H1 (cell line): Measurements from ENCODE around the gene ELMO3. TPM values are rescaled to one million over a fixed set of nuclear protein-coding genes. Genes with fewer than 3 reads are reported as not detected.

Experiments
- CTCF ChIA-PET: fragments of 300-600 bp; sonication (Branson Sonifier 250); formaldehyde crosslinking; loops from one replicate; lab custom pipeline; 2021; ENCODE audit not compliant: partially characterized antibody; lab: Charles Lee
- POLR2A ChIA-PET: fragments of 300-600 bp; sonication (Branson Sonifier 250); formaldehyde crosslinking; loops from one replicate; lab custom pipeline; 2021; ENCODE audit warnings: inconsistent platforms; ENCODE audit not compliant: partially characterized antibody; lab: Charles Lee
- DNase-seq, 2 experiments: peaks; one replicate each; pipeline versions ENCODE4 v3.0.0 to v3.0.0-alpha.2; 2010 to 2022; ENCODE audit warnings: low spot score in 2 of 2, low read depth in 1 of 2, mixed read lengths in 1 of 2
- FAIRE-seq: peaks from 2 replicates; lab custom pipeline; 2011; peaks lifted over from hg19 to GRCh38; lab: Jason Lieb, UNC
- H2AFZ ChIP-seq: 2 replicates; pipeline ENCODE4 v1.8.1; 2012; ENCODE audit warnings: low read length, inconsistent platforms
- H2AK5ac ChIP-seq: 2 replicates; pipeline ENCODE4 v1.6.1; 2013; ENCODE audit warnings: low read depth, low read length
- H2BK120ac ChIP-seq: replicated peaks from 2 replicates; pipeline ENCODE3; 2013; ENCODE audit warnings: low read depth, low read length, inconsistent platforms
- H2BK12ac ChIP-seq: 2 replicates; pipeline ENCODE4 v1.6.1; 2013; ENCODE audit warnings: low read depth, low read length
- H2BK15ac ChIP-seq: 2 replicates; pipeline ENCODE4 v1.6.1; 2013; ENCODE audit warnings: low read length
- H2BK20ac ChIP-seq: 2 replicates; pipeline ENCODE4 v1.6.1; 2013; ENCODE audit warnings: low read length
- H2BK5ac ChIP-seq: 2 replicates; pipeline ENCODE4 v1.6.1; 2013; ENCODE audit warnings: low read depth, low read length
- H3K14ac ChIP-seq: 2 replicates; pipeline ENCODE4 v1.6.1; 2013; ENCODE audit warnings: inconsistent platforms; ENCODE audit not compliant: insufficient read length
- H3K18ac ChIP-seq: 2 replicates; pipeline ENCODE4 v1.6.1; 2013; ENCODE audit warnings: low read length; ENCODE audit errors: extremely low read depth
- H3K23ac ChIP-seq: 2 replicates; pipeline ENCODE4 v1.6.1; 2013; ENCODE audit warnings: inconsistent platforms; ENCODE audit not compliant: insufficient read length
- H3K23me2 ChIP-seq: 2 replicates; pipeline ENCODE4 v1.6.1; 2013; ENCODE audit warnings: low read depth, low read length
- H3K27ac ChIP-seq: 2 replicates; pipeline ENCODE4 v1.6.1; 2011; ENCODE audit warnings: low read depth, low read length, inconsistent platforms
- H3K27me3 ChIP-seq, 4 experiments: replicated peaks in 1 of 4; 1 replicate in 1 of 4; 2 replicates in 3 of 4; pipeline versions ENCODE4 v1.6.1 to v1.8.1; 2011 to 2013; ENCODE audit warnings: low read length in 3 of 4, mild to moderate bottlenecking in 3 of 4, inconsistent platforms in 2 of 4, mixed read lengths in 2 of 4, moderate library complexity in 1 of 4; ENCODE audit not compliant: control insufficient read depth in 3 of 4, insufficient read depth in 3 of 4; ENCODE audit errors: extremely low read depth in 1 of 4
- H3K36me3 ChIP-seq, 4 experiments: 2 replicates each; pipeline versions ENCODE4 v1.6.1 to v1.8.1; 2011 to 2013; ENCODE audit warnings: mild to moderate bottlenecking in 4 of 4, low read length in 3 of 4, moderate library complexity in 2 of 4, control low read depth in 1 of 4, inconsistent platforms in 1 of 4; ENCODE audit not compliant: insufficient read depth in 4 of 4, control insufficient read depth in 2 of 4
- H3K4ac ChIP-seq: replicated peaks from 2 replicates; pipeline ENCODE3; 2013; ENCODE audit warnings: low read length, low read depth, mixed read lengths, inconsistent platforms; ENCODE audit not compliant: insufficient read length
- H3K4me1 ChIP-seq, 4 experiments: replicated peaks in 1 of 4; 1 replicate in 1 of 4; 2 replicates in 3 of 4; pipeline versions ENCODE4 v1.6.1 to v1.8.1; 2011 to 2013; ENCODE audit warnings: low read length in 3 of 4, inconsistent platforms in 2 of 4, mixed read lengths in 1 of 4; ENCODE audit not compliant: insufficient read depth in 4 of 4, control insufficient read depth in 3 of 4
- H3K4me2 ChIP-seq, 2 experiments: 2 replicates each; pipeline versions ENCODE4 v1.6.1 to v1.8.1; 2011 to 2013; ENCODE audit warnings: low read depth in 2 of 2, low read length in 2 of 2, control low read depth in 1 of 2, inconsistent platforms in 1 of 2, mild to moderate bottlenecking in 1 of 2; ENCODE audit not compliant: insufficient read depth in 1 of 2
- H3K4me3 ChIP-seq, 4 experiments: fragments of 200-600, 300-600 bp in 1 of 4; sonication (generic), shearing (Covaris generic), sonication (Bioruptor Twin) in 1 of 4; 2 replicates each; pipeline versions ENCODE4 v1.5.1 to v1.8.1; 2011 to 2016; ENCODE audit warnings: low read length in 4 of 4, low read depth in 3 of 4, control low read depth in 2 of 4, inconsistent platforms in 2 of 4, mild to moderate bottlenecking in 2 of 4, mixed read lengths in 1 of 4, moderate library complexity in 1 of 4; ENCODE audit not compliant: insufficient read depth in 2 of 4; ENCODE audit errors: extremely low read depth in 1 of 4
- H3K56ac ChIP-seq: replicated peaks from 2 replicates; pipeline ENCODE3; 2013; ENCODE audit warnings: low read depth, mild to moderate bottlenecking, mixed read lengths, low read length, inconsistent platforms; ENCODE audit not compliant: insufficient read length
- H3K79me1 ChIP-seq: 2 replicates; pipeline ENCODE4 v1.6.1; 2013; ENCODE audit warnings: low read depth, low read length, control low read depth
- H3K79me2 ChIP-seq, 2 experiments: 2 replicates each; pipeline versions ENCODE4 v1.6.1 to v1.8.1; 2012 to 2013; ENCODE audit warnings: low read length in 2 of 2, mild to moderate bottlenecking in 2 of 2, inconsistent platforms in 1 of 2; ENCODE audit not compliant: insufficient read depth in 2 of 2, control insufficient read depth in 1 of 2
- H3K9ac ChIP-seq, 4 experiments: replicated peaks in 1 of 4; 1 replicate in 1 of 4; 2 replicates in 3 of 4; pipeline versions ENCODE4 v1.6.1 to v1.8.1; 2011 to 2013; ENCODE audit warnings: low read depth in 3 of 4, low read length in 3 of 4, control low read depth in 2 of 4, mild to moderate bottlenecking in 2 of 4, moderate library complexity in 2 of 4, inconsistent platforms in 1 of 4; ENCODE audit errors: extremely low read depth in 1 of 4
- H3K9me3 ChIP-seq, 2 experiments: 2 replicates each; pipeline versions ENCODE4 v1.6.1 to v1.8.1; 2012 to 2013; ENCODE audit warnings: mild to moderate bottlenecking in 2 of 2, moderate library complexity in 2 of 2, control low read depth in 1 of 2, inconsistent platforms in 1 of 2, low read depth in 1 of 2, low read length in 1 of 2, mixed read lengths in 1 of 2; ENCODE audit not compliant: insufficient read depth in 2 of 2
- H4K20me1 ChIP-seq, 2 experiments: replicated peaks in 1 of 2; 2 replicates each; pipeline versions ENCODE3 to v1.8.1; 2011 to 2013; ENCODE audit warnings: inconsistent platforms in 2 of 2, low read length in 2 of 2, mild to moderate bottlenecking in 1 of 2; ENCODE audit not compliant: insufficient read depth in 2 of 2, control insufficient read depth in 1 of 2
- H4K5ac ChIP-seq: 2 replicates; pipeline ENCODE4 v1.6.1; 2013; ENCODE audit warnings: low read length, low read depth, mixed read lengths, inconsistent platforms; ENCODE audit not compliant: insufficient read length
- H4K8ac ChIP-seq: 2 replicates; pipeline ENCODE4 v1.8.0; 2013; ENCODE audit warnings: mild to moderate bottlenecking, moderate library complexity, low read length, inconsistent platforms; ENCODE audit not compliant: insufficient read depth; ENCODE audit errors: extremely low read depth
- H4K91ac ChIP-seq: replicated peaks from 2 replicates; pipeline ENCODE3; 2013; ENCODE audit warnings: low read length, mixed read lengths, inconsistent platforms; ENCODE audit not compliant: insufficient read length
- ASH2L ChIP-seq: fragments of 200-600, 300-600 bp; sonication (generic); IDR thresholded peaks from one replicate; pipeline ENCODE4 v1.7.1; 2017; ENCODE audit warnings: low read length
- FOSL1 ChIP-seq: IDR thresholded peaks from 2 replicates; pipeline ENCODE4 v1.6.1; 2011; ENCODE audit warnings: mild to moderate bottlenecking, low read depth, low read length, moderate library complexity; ENCODE audit not compliant: insufficient read depth
- RXRA ChIP-seq: IDR thresholded peaks from 2 replicates; pipeline ENCODE4 v1.6.1; 2011; ENCODE audit warnings: low read depth, mild to moderate bottlenecking, low read length, moderate library complexity; ENCODE audit not compliant: insufficient read depth
- SIX5 ChIP-seq: IDR thresholded peaks from 2 replicates; pipeline ENCODE4 v1.6.1; 2011; ENCODE audit warnings: mild to moderate bottlenecking, low read depth, low read length
- YY1 ChIP-seq: IDR thresholded peaks from 2 replicates; pipeline ENCODE4 v1.6.1; 2011; ENCODE audit warnings: low read depth, mild to moderate bottlenecking, low read length
- WGBS, 2 experiments: shearing (Covaris generic) in 1 of 2; methylation state at CpG; one replicate each; pipeline versions ENCODE4 v1.1.6 to v1.1.7; 2013 to 2015; ENCODE audit warnings: low lambda C conversion rate in 2 of 2, mixed read lengths in 2 of 2, inconsistent platforms in 1 of 2, low coverage in 1 of 2, missing lambda C conversion rate in 1 of 2; ENCODE audit not compliant: insufficient replicate concordance in 2 of 2, insufficient coverage in 1 of 2, insufficient read length in 1 of 2; ENCODE audit errors: extremely low coverage in 1 of 2, missing lambda C conversion rate in 1 of 2; 5-methylcytosine and 5-hydroxymethylcytosine counted together
- polyA plus RNA-seq, 7 experiments: library from polyadenylated mRNA; depleted of rRNA in 3 of 7; stranded (reverse) in 5 of 7; unstranded in 2 of 7; fragments of >200 nt in 5 of 7; fragments of 200-250 nt in 2 of 7; gene quantifications; 1 replicate in 5 of 7; 2 replicates in 1 of 7; 4 replicates in 1 of 7; pipeline versions ENCODE4 v1.2.1 to v1.2.3, GENCODE V29; 2011 to 2013; ENCODE audit warnings: missing spikeins in 2 of 7, mixed read lengths in 2 of 7
- total RNA-seq: library from RNA; stranded (reverse); fragmentation: NEBNext Ultra II Directional; extraction: Animal tissue kit (Norgen Biotek cat#: 25700); gene quantifications from 2 replicates; pipeline ENCODE4 v1.2.1, GENCODE V29; 2021

ELMO3 gene
- total and polyA plus RNA-seq, 2 of the 8 experiments (the other 6 are each of a cell fraction or from before 2014, with no cell fraction given) = 9.6 to 10.9 TPM

DNA sequence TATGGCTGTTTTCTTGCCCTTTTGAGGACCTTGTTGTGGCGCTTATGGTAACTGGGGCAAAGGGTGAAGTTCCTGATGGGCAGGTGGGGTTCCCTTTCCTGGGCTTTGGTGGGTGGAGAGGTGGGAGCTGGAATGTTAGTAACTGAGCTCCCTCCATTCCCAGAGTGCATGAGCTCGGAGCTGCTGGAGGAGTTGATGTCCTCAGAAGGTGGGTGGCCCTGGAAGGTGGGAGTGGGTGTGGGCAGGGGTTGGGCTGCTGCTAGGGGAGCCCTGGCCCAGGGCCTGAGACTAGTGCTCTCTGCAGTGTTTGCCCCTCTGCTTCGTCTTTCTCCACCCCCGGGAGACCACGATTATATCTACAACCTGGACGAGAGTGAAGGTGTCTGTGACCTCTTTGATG, 1.2 kb upstream of the ELMO3 start:
- no peak overlapping the region for H3K27ac ChIP-seq
- H4K20me1 ChIP-seq = peaks cover 2 to 25% of the 10 kb centered on the region in 2 experiments
- H3K9me3 ChIP-seq = no peaks in the 10 kb centered on the region
- peaks cover 18 to 44% (median 34%) of the 10 kb centered on the region in 4 experiments for H3K36me3 ChIP-seq
- no peak overlapping the region for H4K8ac ChIP-seq
- H2AK5ac ChIP-seq = no peak overlapping the region
- H2AFZ ChIP-seq = no peak overlapping the region
- no peak overlapping the region for H3K14ac ChIP-seq
- no peak overlapping the region for H2BK120ac ChIP-seq
- ChIA-PET CTCF (interaction anchor here (0.6 to 8.7 kb wide), 29 partner anchors 11 to 241 kb away, joined by 3 to 111 read pairs (median 5); partner anchors contain the start of genes EXOC3L1, MATCAP1, NOL3 and TMEM208), POLR2A (interaction anchor here (0.7 to 2.2 kb wide), 15 partner anchors 8 to 254 kb away, joined by 3 to 12 read pairs (median 4); partner anchors contain the start of genes EXOC3L1, FHOD1, MATCAP1 and NOL3)
- H3K4me1 ChIP-seq = peaks cover 0 to 17% (median 10%) of the 10 kb centered on the region in 4 experiments; a peak in 5 of 7 replicates
- H2BK12ac ChIP-seq = no peak overlapping the region
- no peak overlapping the region for H2BK15ac ChIP-seq
- 81% methylated on average over 6 of the region's 6 CpGs; no CpG with 5 or more reads in 1 of the 2 experiments for WGBS, 2 experiments
- peaks cover 4 to 10% of the 10 kb centered on the region in 2 experiments; a peak in 3 of 4 replicates for H3K79me2 ChIP-seq
- 0 out of 2 replicates have a peak, but pooled peaks cover 7% of the 10 kb centered on the region for H3K79me1 ChIP-seq
- H3K56ac ChIP-seq = no peak overlapping the region
- peaks cover 9% of the 10 kb centered on the region; the same call in 1 of the 2 replicates for H3K23me2 ChIP-seq
- no peak for DNase-seq
- H3K4me3 ChIP-seq = no peak overlapping the region
- H3K9ac ChIP-seq = no peak overlapping the region; a peak in 1 of 7 replicates
- H3K4ac ChIP-seq = no peak overlapping the region
- no peak overlapping the region for H2BK5ac ChIP-seq
- no peak overlapping the region for H2BK20ac ChIP-seq
- no peak overlapping the region for H4K91ac ChIP-seq
- no peak for FAIRE-seq
- H3K27me3 ChIP-seq = no peaks in the 10 kb centered on the region
- no peak overlapping the region; a peak in 1 of 4 replicates for H3K4me2 ChIP-seq
- no peak overlapping the region for H3K18ac ChIP-seq
- no peak overlapping the region for H3K23ac ChIP-seq
- no peak overlapping the region for H4K5ac ChIP-seq
- TF ChIP-seq RXRA (no peak), ASH2L (no peak), FOSL1 (no peak), YY1 (no peak), SIX5 (no peak)
